ENCODE results near the gene ZBTB22. TPM values are rescaled to one million over a fixed set of nuclear protein-coding genes. Genes with fewer than 3 reads are reported as not detected.

Gene ZBTB22
- total and polyA plus RNA-seq, 2 donors (not counting 1 experiment from before 2014, with no cell fraction given): 25.9 to 39.7 TPM

DNA sequence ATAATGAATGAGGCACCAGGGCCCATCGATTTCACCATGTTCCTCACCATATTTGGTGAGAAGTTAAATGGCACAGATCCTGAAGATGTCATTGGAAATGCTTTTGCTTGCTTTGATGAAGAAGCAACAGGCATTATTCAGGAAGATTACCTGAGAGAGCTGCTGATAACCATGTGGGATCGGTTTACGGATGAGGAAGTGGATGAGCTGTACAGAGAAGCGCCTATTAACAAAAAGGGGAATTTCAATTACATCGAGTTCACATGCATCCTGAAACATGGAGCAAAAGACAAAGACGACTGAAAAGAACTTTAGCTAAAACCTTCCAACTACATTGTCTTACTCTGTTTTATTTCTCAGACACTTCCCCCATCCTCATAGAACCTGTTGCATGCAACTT, 21.6 kb upstream of the ZBTB22 start:
- no peak overlapping the region for H3K4me2 ChIP-seq (replicated peaks; ENCODE audit: low read depth, low read length, poor library complexity, severe bottlenecking)
- H3K9me3 Mint-ChIP-seq (ENCODE audit: insufficient read depth): no peaks in the 10 kb centered on the region
- H3K27ac ChIP-seq (ENCODE audit: low read length in 2 of 2): no peak overlapping the region
- peaks cover 28 to 47% of the 10 kb centered on the region in 2 donors for H3K4me1 ChIP-seq (ENCODE audit: control insufficient read depth in 2 of 2, insufficient read depth in 2 of 2, low read length in 2 of 2)
- H3K79me2 ChIP-seq (ENCODE audit: control insufficient read depth, insufficient read depth, low read length): no peaks in the 10 kb centered on the region
- peaks cover 38% of the 10 kb centered on the region for H3K4me1 Mint-ChIP-seq
- no peak overlapping the region for H3K4me3 Mint-ChIP-seq
- intact Hi-C loops (cut with micrococcal nuclease): no loop called here
- no peak overlapping the region for H3K27ac Mint-ChIP-seq
- H3K4me3 ChIP-seq (ENCODE audit: control extremely low read depth in 1 of 5, extremely low read depth in 1 of 5, insufficient read depth in 1 of 5, low read depth in 2 of 5, low read length in 4 of 5): no peak overlapping the region
- TF ChIP-seq EZH2 (IDR thresholded peaks at IDR 0.05; ENCODE audit: borderline replicate concordance, insufficient read depth, low read depth, low read length, poor library complexity, severe bottlenecking): no peak
- TF ChIP-seq, protein P1, sequence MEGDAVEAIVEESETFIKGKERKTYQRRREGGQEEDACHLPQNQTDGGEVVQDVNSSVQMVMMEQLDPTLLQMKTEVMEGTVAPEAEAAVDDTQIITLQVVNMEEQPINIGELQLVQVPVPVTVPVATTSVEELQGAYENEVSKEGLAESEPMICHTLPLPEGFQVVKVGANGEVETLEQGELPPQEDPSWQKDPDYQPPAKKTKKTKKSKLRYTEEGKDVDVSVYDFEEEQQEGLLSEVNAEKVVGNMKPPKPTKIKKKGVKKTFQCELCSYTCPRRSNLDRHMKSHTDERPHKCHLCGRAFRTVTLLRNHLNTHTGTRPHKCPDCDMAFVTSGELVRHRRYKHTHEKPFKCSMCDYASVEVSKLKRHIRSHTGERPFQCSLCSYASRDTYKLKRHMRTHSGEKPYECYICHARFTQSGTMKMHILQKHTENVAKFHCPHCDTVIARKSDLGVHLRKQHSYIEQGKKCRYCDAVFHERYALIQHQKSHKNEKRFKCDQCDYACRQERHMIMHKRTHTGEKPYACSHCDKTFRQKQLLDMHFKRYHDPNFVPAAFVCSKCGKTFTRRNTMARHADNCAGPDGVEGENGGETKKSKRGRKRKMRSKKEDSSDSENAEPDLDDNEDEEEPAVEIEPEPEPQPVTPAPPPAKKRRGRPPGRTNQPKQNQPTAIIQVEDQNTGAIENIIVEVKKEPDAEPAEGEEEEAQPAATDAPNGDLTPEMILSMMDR (IDR thresholded peaks at IDR 0.05): no peak
- CTCF ChIA-PET: interaction anchor here (0.8 to 1.1 kb wide), 2 partner anchors 21 to 122 kb away, joined by 3 read pairs; no protein-coding TSS in a partner anchor
- ATAC-seq (ENCODE audit: low read depth) (no peak), DNase-seq (no peak)
- no peak overlapping the region for H2AFZ ChIP-seq (ENCODE audit: insufficient read depth, low read depth, low read length, poor library complexity, severe bottlenecking)
- H3K27me3 ChIP-seq (replicated peaks in 1 of 4; ENCODE audit: control extremely low read depth in 1 of 4, control insufficient read depth in 3 of 4, insufficient read depth in 4 of 4, low read length in 3 of 4): no peaks in the 10 kb centered on the region
- H4K20me1 ChIP-seq (ENCODE audit: control insufficient read depth, insufficient read depth, low read length, poor library complexity, severe bottlenecking): no peaks in the 10 kb centered on the region
- H3K9ac ChIP-seq (ENCODE audit: low read length): no peak overlapping the region
- H3K36me3 ChIP-seq (replicated peaks in 1 of 2; ENCODE audit: control extremely low read depth in 1 of 2, control insufficient read depth in 1 of 2, extremely low read depth in 1 of 2, insufficient read depth in 2 of 2, low read length in 1 of 2): no peaks in the 10 kb centered on the region
- H3K27me3 Mint-ChIP-seq: no peaks in the 10 kb centered on the region
- peaks cover 0 to 6% (median 0%) of the 10 kb centered on the region in 3 donors for H3K9me3 ChIP-seq (ENCODE audit: control extremely low read depth in 1 of 3, control insufficient read depth in 2 of 3, insufficient read depth in 1 of 3, low read length in 2 of 3)
- POLR2A ChIA-PET: interaction anchor here (0.6 kb wide), 1 partner anchor 14 kb away, joined by 3 read pairs; no protein-coding TSS in a partner anchor
- 62% methylated on average over 2 of the region's 6 CpGs for WGBS (ENCODE audit: insufficient coverage)

DNA sequence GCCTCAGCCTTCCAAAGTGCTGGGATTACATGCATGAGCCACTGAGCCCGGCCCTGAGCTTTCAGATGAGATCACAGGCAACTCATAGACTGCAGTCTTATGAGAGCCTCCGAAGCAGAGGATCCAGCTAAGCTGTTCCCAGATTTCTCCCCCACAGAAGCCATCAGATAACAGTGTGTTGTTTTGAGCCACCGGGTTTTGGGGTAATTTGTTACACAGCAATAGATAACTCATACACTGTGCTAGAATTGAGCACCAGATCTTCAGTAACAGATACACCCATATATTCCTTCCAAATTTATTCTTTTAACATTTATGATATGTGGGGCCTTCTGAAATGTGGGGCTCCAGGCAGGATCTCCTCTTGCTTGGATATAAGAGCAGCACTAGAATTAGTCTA, 19.0 kb upstream of the ZBTB22 start:
- H3K27ac Mint-ChIP-seq: no peak overlapping the region
- Histone ChIP-seq H3K4me3 (ENCODE audit: control extremely low read depth in 1 of 5, extremely low read depth in 1 of 5, insufficient read depth in 1 of 5, low read depth in 2 of 5, low read length in 4 of 5) (no peak overlapping the region), H3K79me2 (ENCODE audit: control insufficient read depth, insufficient read depth, low read length) (peaks cover 3% of the 10 kb centered on the region), H3K4me1 (ENCODE audit: control insufficient read depth in 2 of 2, insufficient read depth in 2 of 2, low read length in 2 of 2) (peaks cover 16 to 34% of the 10 kb centered on the region in 2 donors), H4K20me1 (ENCODE audit: control insufficient read depth, insufficient read depth, low read length, poor library complexity, severe bottlenecking) (no peaks in the 10 kb centered on the region), H3K27me3 (replicated peaks in 1 of 4; ENCODE audit: control extremely low read depth in 1 of 4, control insufficient read depth in 3 of 4, insufficient read depth in 4 of 4, low read length in 3 of 4) (no peaks in the 10 kb centered on the region), H2AFZ (ENCODE audit: insufficient read depth, low read depth, low read length, poor library complexity, severe bottlenecking) (no peak overlapping the region), H3K4me2 (replicated peaks; ENCODE audit: low read depth, low read length, poor library complexity, severe bottlenecking) (no peak overlapping the region), H3K9ac (ENCODE audit: low read length) (no peak overlapping the region), H3K36me3 (replicated peaks in 1 of 2; ENCODE audit: control extremely low read depth in 1 of 2, control insufficient read depth in 1 of 2, extremely low read depth in 1 of 2, insufficient read depth in 2 of 2, low read length in 1 of 2) (no peaks in the 10 kb centered on the region), H3K27ac (ENCODE audit: low read length in 2 of 2) (no peak overlapping the region), H3K9me3 (ENCODE audit: control extremely low read depth in 1 of 3, control insufficient read depth in 2 of 3, insufficient read depth in 1 of 3, low read length in 2 of 3) (no peaks in the 10 kb centered on the region)
- peaks cover 40% of the 10 kb centered on the region for H3K4me1 Mint-ChIP-seq
- ATAC-seq (ENCODE audit: low read depth): no peak
- TF ChIP-seq, protein P1 (IDR thresholded peaks at IDR 0.05): no peak
- no peak for TF ChIP-seq EZH2 (IDR thresholded peaks at IDR 0.05; ENCODE audit: borderline replicate concordance, insufficient read depth, low read depth, low read length, poor library complexity, severe bottlenecking)
- ChIA-PET POLR2A (no interaction called here), CTCF (interaction anchor here (0.6 to 2.2 kb wide), 3 partner anchors 9 to 191 kb away, joined by 3 to 12 read pairs (median 3); partner anchors contain the start of genes RPS18 and VPS52)
- intact Hi-C loops (cut with micrococcal nuclease): no loop called here
- 100% methylated on average over 1 of the region's 3 CpGs for WGBS (ENCODE audit: insufficient coverage)
- no peak for DNase-seq
- no peaks in the 10 kb centered on the region for H3K27me3 Mint-ChIP-seq
- H3K9me3 Mint-ChIP-seq (ENCODE audit: insufficient read depth): no peaks in the 10 kb centered on the region
- H3K4me3 Mint-ChIP-seq: no peak overlapping the region
